PC-9 (cell line): ENCODE results near the gene KCNQ5. TPM values are rescaled to one million over a fixed set of nuclear protein-coding genes. Genes with fewer than 3 reads are reported as not detected.

ENCODE experiments used
- BruUV-seq: library from RNA; stranded (reverse); fragments of 400-500 nt; replicated peaks from 2 replicates; lab custom pipeline; 2021; lab: Mats Ljungman, UMichigan
- CTCF ChIA-PET: fragments of 300-600 bp; sonication (Branson Sonifier 250); formaldehyde crosslinking; loops from one replicate; lab custom pipeline; 2022; ENCODE audit warnings: antibody characterized with exemption; lab: Charles Lee
- POLR2A ChIA-PET: fragments of 300-600 bp; sonication (Branson Sonifier 250); formaldehyde crosslinking; loops from one replicate; lab custom pipeline; 2022; ENCODE audit warnings: antibody characterized with exemption; ENCODE audit not compliant: unreplicated experiment; lab: Charles Lee
- DNase-seq, 2 experiments: peaks; one replicate each; pipeline versions ENCODE4 v3.0.0 to v3.0.0-alpha.2; 2015 to 2022; ENCODE audit warnings: mixed read lengths in 1 of 2
- H2AFZ ChIP-seq: fragments of 200-600 bp; sonication (generic); 2 replicates; pipeline ENCODE4 v1.8.1; 2017; ENCODE audit warnings: antibody characterized with exemption
- H3F3A ChIP-seq: fragments of 200-600 bp; sonication (generic); 2 replicates; pipeline ENCODE4 v1.8.1; 2017; ENCODE audit warnings: antibody characterized with exemption, mild to moderate bottlenecking, low read depth; ENCODE audit not compliant: insufficient read depth
- H3K27ac ChIP-seq: fragments of 200-600 bp; sonication (generic); 2 replicates; pipeline ENCODE4 v1.6.1; 2016; ENCODE audit warnings: mixed run types
- H3K27me3 ChIP-seq: fragments of 200-600 bp; sonication (generic); 2 replicates; pipeline ENCODE4 v1.6.1; 2016; ENCODE audit warnings: low read depth, mixed run types; ENCODE audit not compliant: insufficient read depth
- H3K36me3 ChIP-seq: fragments of 200-600 bp; sonication (generic); 2 replicates; pipeline ENCODE4 v1.6.1; 2016; ENCODE audit warnings: low read depth, mixed run types
- H3K4me1 ChIP-seq: fragments of 200-600 bp; sonication (generic); replicated peaks from 2 replicates; pipeline ENCODE4 v1.6.1; 2016; ENCODE audit warnings: mixed run types; ENCODE audit not compliant: insufficient read depth
- H3K4me2 ChIP-seq: fragments of 200-600 bp; sonication (generic); 2 replicates; pipeline ENCODE4 v1.6.1; 2017; ENCODE audit warnings: mixed run types
- H3K4me3 ChIP-seq: fragments of 200-600 bp; sonication (generic); 2 replicates; pipeline ENCODE4 v1.6.1; 2016; ENCODE audit warnings: mixed run types
- H3K79me2 ChIP-seq: fragments of 200-600 bp; sonication (generic); 2 replicates; pipeline ENCODE4 v1.6.1; 2017; ENCODE audit warnings: low read depth, mixed run types
- H3K9me2 ChIP-seq: fragments of 200-600 bp; sonication (generic); 2 replicates; pipeline ENCODE4 v1.8.1; 2017; ENCODE audit warnings: mild to moderate bottlenecking; ENCODE audit not compliant: insufficient read depth
- H3K9me3 ChIP-seq: fragments of 200-600 bp; sonication (generic); 2 replicates; pipeline ENCODE4 v1.8.1; 2016; ENCODE audit warnings: low read depth; ENCODE audit not compliant: insufficient read depth
- H4K20me1 ChIP-seq: fragments of 200-600 bp; sonication (generic); 2 replicates; pipeline ENCODE4 v1.8.1; 2017; ENCODE audit not compliant: insufficient read depth
- EZH2 ChIP-seq: fragments of 200-600 bp; sonication (generic); IDR thresholded peaks from 2 replicates; pipeline ENCODE4 v1.8.0; 2017; ENCODE audit warnings: antibody characterized with exemption, low read depth
- intact Hi-C: fragments of 100-400 bp; cut with micrococcal nuclease; formaldehyde crosslinking; loops from one replicate; pipeline ENCODE4 v1.10.0; 2022; ENCODE audit not compliant: unreplicated experiment
- total RNA-seq: library from RNA; stranded (reverse); gene quantifications from 2 replicates; pipeline ENCODE4 v1.2.3, GENCODE V29; 2021
- TF ChIP-seq, protein P1 (sequence below): fragments of 200-600 bp; sonication (generic); conservative IDR thresholded peaks from 2 replicates; pipeline ENCODE4 v1.6.1; 2017; ENCODE audit warnings: mixed run types, antibody characterized with exemption, mild to moderate bottlenecking, moderate library complexity

The KCNQ5 gene
- total RNA-seq, 1 experiment from 2014 or later: 0.20 TPM

DNA sequence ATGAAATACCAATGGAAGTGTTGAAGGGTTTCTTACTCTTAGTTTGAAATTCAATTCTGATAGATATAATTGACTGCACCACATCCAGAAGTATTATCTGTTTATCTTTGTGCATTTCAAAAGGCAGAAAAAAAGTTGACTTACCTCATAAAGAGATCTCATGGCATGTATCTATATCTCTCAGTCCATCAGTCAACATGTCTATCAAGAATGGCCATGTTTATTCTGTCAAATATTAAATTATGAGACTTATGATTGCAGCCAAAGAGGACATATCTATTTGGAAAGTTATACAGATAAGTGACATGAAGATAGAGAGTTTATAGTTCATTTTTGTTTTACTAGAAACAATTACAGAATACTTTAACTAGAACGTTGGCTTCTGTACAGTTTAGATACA lies 325.7 kb downstream of the KCNQ5 start:
- ChIA-PET POLR2A (interaction anchor here (0.6 kb wide), 1 partner anchor 115 kb away, joined by 3 read pairs; no protein-coding TSS in a partner anchor), CTCF (no interaction called here)
- H3K79me2 ChIP-seq: no peaks in the 10 kb centered on the region
- H3K9me3 ChIP-seq: peaks cover 8% of the 10 kb centered on the region; the same call in 1 of the 2 replicates
- no peak overlapping the region for H2AFZ ChIP-seq
- no peak overlapping the region for H3K4me2 ChIP-seq
- no peak overlapping the region for H3K27ac ChIP-seq
- H3K36me3 ChIP-seq: no peaks in the 10 kb centered on the region
- BruUV-seq: no TSS peak
- TF ChIP-seq EZH2: no peak
- TF ChIP-seq, protein P1, sequence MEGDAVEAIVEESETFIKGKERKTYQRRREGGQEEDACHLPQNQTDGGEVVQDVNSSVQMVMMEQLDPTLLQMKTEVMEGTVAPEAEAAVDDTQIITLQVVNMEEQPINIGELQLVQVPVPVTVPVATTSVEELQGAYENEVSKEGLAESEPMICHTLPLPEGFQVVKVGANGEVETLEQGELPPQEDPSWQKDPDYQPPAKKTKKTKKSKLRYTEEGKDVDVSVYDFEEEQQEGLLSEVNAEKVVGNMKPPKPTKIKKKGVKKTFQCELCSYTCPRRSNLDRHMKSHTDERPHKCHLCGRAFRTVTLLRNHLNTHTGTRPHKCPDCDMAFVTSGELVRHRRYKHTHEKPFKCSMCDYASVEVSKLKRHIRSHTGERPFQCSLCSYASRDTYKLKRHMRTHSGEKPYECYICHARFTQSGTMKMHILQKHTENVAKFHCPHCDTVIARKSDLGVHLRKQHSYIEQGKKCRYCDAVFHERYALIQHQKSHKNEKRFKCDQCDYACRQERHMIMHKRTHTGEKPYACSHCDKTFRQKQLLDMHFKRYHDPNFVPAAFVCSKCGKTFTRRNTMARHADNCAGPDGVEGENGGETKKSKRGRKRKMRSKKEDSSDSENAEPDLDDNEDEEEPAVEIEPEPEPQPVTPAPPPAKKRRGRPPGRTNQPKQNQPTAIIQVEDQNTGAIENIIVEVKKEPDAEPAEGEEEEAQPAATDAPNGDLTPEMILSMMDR: no peak
- no peaks in the 10 kb centered on the region for H4K20me1 ChIP-seq
- no peaks in the 10 kb centered on the region for H3K9me2 ChIP-seq
- H3K27me3 ChIP-seq: no peaks in the 10 kb centered on the region
- DNase-seq: no peak
- peaks cover 19% of the 10 kb centered on the region for H3F3A ChIP-seq
- H3K4me1 ChIP-seq: peaks cover 30% of the 10 kb centered on the region
- intact Hi-C loops: no loop called here
- H3K4me3 ChIP-seq: no peak overlapping the region

DNA sequence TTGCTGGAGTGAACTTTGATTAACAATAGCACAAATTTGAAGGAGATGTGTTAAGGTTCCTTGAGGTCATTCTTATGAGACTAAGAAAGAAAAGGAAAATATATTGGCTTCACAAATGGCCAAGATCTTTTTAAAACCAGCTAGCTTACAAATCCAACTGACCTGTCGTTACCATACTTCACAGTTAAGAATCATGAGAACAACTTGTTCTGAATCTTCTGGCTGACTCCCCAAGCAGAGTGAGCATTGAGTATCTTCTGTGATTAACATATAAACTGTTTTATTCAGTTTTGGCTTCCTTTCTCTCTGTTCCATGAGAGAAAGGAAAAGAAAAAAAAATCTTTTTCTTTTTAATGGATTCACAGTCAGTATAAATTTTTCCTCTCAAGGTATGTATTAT lies 326.3 kb downstream of the KCNQ5 start:
- H4K20me1 ChIP-seq: no peaks in the 10 kb centered on the region
- H3K36me3 ChIP-seq: no peaks in the 10 kb centered on the region
- no peak overlapping the region for H3K4me2 ChIP-seq
- H3K9me2 ChIP-seq: no peaks in the 10 kb centered on the region
- H3K4me1 ChIP-seq: peaks cover 36% of the 10 kb centered on the region
- H3K27me3 ChIP-seq: no peaks in the 10 kb centered on the region
- BruUV-seq: no TSS peak
- POLR2A ChIA-PET: no interaction called here
- TF ChIP-seq, protein P1: no peak
- no peak for TF ChIP-seq EZH2
- DNase-seq: no peak
- intact Hi-C loops: no loop called here
- CTCF ChIA-PET: no interaction called here
- no peak overlapping the region for H2AFZ ChIP-seq
- peaks cover 23% of the 10 kb centered on the region for H3F3A ChIP-seq
- peaks cover 13% of the 10 kb centered on the region; the same call in 1 of the 2 replicates for H3K9me3 ChIP-seq
- H3K79me2 ChIP-seq: no peaks in the 10 kb centered on the region
- no peak overlapping the region for H3K4me3 ChIP-seq
- no peak overlapping the region for H3K27ac ChIP-seq

DNA sequence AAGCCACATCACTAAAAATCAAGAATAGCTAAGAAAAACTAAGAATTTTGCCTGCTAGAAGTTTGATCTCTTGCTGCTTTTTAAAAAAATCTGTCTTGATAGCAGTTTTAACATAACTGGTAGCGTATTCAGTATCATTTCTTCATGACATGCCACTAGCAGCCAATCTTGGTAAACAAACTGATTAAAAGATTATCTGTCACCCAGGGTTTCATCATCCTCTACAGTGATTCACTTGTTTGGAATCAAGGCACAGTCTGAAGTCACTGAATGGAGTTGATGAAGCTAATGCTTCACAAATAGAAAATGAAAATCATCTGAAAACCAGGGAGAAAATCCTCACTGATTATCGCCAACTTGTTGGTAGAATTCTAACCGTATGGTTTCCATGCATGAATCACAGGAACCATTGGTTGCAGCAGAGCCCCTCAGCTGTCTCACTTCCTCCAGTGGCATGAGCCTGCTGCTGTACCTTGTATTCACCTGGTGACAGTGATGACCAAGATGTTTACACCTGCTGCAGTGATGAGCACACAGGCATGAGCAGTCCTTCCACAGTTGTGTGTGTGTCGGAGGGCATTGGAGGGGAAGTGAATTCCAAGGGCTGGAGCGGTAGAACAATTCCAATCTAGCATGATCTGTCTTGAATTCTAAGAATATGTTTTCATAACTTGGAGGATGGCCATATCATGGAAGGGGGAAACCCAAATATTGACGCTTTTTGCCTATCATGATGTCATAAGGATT lies 328.4 kb downstream of the KCNQ5 start:
- Histone ChIP-seq H3K4me2 (peak overlapping the region; percentile 64), H3K27ac (peak overlapping the region; percentile 75), H3F3A (peaks cover 23% of the 10 kb centered on the region), H3K9me2 (no peaks in the 10 kb centered on the region), H3K9me3 (peaks cover 13% of the 10 kb centered on the region; the same call in 1 of the 2 replicates), H3K36me3 (no peaks in the 10 kb centered on the region), H4K20me1 (no peaks in the 10 kb centered on the region), H2AFZ (no peak overlapping the region), H3K27me3 (no peaks in the 10 kb centered on the region), H3K79me2 (no peaks in the 10 kb centered on the region), H3K4me1 (peaks cover 46% of the 10 kb centered on the region), H3K4me3 (peak overlapping the region; percentile 34)
- intact Hi-C loops: loop anchor here (1.0 to 5.0 kb wide), 3 partner anchors 18 to 182 kb away; no protein-coding TSS in a partner anchor
- ChIA-PET POLR2A (interaction anchor here (0.6 to 0.7 kb wide), 2 partner anchors 511 to 629 kb away, joined by 4 to 25 read pairs; no protein-coding TSS in a partner anchor), CTCF (no interaction called here)
- no TSS peak for BruUV-seq
- peak; percentile 40 to 87 for DNase-seq
- no peak for TF ChIP-seq EZH2
- TF ChIP-seq, protein P1: no peak
